Measurements from ENCODE around the gene LPCAT1. TPM values are rescaled to one million over a fixed set of nuclear protein-coding genes. Genes with fewer than 3 reads are reported as not detected.

Gene LPCAT1
- total RNA-seq, 1 donor from 2014 or later: 37.9 TPM

DNA sequence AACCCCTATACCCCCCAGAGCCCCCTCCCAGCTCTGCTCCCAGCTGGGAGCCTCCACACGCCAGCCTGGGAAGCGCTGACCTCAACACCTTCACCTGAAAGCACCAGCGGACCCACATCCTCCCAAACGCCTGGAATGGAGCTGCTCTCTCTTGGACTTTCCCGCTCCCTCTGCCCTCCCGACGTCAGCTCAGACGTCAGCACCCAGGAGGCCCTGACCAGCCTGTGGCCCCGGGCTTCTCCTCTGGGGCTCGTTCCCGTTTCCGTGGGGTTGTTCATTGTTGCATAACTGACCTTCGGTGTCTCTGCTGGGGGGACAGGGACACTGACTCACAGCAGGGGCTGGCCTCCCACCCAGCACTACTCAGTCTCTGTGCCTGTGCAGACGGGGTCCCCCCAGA, 43.5 kb downstream of the LPCAT1 start:
- Mint-ChIP-seq H3K27me3 (ENCODE audit: unreplicated experiment) (no peaks in the 10 kb centered on the region), H3K9me3 (ENCODE audit: unreplicated experiment) (no peaks in the 10 kb centered on the region), H3K36me3 (ENCODE audit: unreplicated experiment) (peaks cover 18% of the 10 kb centered on the region), H3K27ac (ENCODE audit: unreplicated experiment) (no peak overlapping the region), H3K4me3 (ENCODE audit: unreplicated experiment) (no peak overlapping the region), H3K4me1 (ENCODE audit: unreplicated experiment) (no peaks in the 10 kb centered on the region)
- TF ChIP-seq, protein P1, sequence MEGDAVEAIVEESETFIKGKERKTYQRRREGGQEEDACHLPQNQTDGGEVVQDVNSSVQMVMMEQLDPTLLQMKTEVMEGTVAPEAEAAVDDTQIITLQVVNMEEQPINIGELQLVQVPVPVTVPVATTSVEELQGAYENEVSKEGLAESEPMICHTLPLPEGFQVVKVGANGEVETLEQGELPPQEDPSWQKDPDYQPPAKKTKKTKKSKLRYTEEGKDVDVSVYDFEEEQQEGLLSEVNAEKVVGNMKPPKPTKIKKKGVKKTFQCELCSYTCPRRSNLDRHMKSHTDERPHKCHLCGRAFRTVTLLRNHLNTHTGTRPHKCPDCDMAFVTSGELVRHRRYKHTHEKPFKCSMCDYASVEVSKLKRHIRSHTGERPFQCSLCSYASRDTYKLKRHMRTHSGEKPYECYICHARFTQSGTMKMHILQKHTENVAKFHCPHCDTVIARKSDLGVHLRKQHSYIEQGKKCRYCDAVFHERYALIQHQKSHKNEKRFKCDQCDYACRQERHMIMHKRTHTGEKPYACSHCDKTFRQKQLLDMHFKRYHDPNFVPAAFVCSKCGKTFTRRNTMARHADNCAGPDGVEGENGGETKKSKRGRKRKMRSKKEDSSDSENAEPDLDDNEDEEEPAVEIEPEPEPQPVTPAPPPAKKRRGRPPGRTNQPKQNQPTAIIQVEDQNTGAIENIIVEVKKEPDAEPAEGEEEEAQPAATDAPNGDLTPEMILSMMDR (IDR thresholded peaks at IDR 0.05): no peak
- DNase-seq (ENCODE audit: extremely low spot score, unreplicated experiment): no peak

DNA sequence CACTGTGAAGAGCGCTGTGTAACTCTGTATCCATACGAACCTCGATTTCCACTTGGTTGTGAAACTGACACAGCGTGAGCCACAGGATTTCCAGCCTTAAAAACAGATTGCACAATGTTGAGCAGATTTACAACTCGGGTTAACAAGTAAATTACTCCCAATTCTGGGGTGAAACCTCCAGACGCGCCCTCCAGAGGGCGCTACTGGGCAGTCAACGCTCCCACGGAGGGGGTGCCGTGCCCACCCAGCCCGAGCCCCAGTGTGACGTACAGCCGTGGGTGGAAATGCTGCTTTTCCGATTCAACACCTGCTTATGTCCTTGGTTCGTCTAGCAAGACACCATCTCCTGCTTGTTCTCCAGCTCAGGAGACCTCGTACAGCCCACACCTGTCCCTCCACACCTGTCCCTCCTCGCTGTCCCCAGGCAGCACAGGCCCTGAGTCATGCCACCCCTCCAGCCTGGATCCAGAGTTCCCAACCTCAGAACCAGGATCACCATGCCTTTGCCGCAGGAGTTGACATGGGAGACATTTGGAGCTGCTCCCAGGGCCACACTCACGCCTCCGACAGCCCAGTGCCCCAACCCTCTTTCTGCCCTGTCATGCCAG, 44.1 kb downstream of the LPCAT1 start:
- peaks cover 18% of the 10 kb centered on the region for H3K36me3 Mint-ChIP-seq (ENCODE audit: unreplicated experiment)
- no peaks in the 10 kb centered on the region for H3K9me3 Mint-ChIP-seq (ENCODE audit: unreplicated experiment)
- H3K27ac Mint-ChIP-seq (ENCODE audit: unreplicated experiment): no peak overlapping the region
- TF ChIP-seq, protein P1 (IDR thresholded peaks at IDR 0.05): peak; percentile 70
- H3K4me1 Mint-ChIP-seq (ENCODE audit: unreplicated experiment): no peaks in the 10 kb centered on the region
- no peak for DNase-seq (ENCODE audit: extremely low spot score, unreplicated experiment)
- no peaks in the 10 kb centered on the region for H3K27me3 Mint-ChIP-seq (ENCODE audit: unreplicated experiment)
- no peak overlapping the region for H3K4me3 Mint-ChIP-seq (ENCODE audit: unreplicated experiment)

DNA sequence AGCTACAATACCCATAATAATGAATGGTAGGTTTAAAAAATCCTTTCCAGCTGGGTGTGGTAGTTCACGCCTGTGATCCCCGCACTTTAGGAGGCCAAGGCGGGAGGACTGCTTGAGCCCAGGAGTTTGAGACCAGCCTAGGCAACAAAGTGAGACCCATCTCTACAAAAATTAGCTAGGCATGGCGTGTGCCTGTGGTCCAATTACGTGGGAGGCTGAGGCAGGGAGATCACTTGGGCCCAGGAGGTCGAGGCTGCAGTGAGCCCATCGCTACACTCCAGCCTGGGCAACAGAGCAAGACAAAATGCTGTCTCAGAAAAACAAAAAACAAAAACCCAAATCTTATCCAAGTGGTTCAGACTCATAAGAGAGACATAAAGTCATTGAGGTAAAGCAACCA, 44.7 kb downstream of the LPCAT1 start:
- DNase-seq (ENCODE audit: extremely low spot score, unreplicated experiment): no peak
- TF ChIP-seq, protein P1 (IDR thresholded peaks at IDR 0.05): no peak
- Mint-ChIP-seq H3K4me1 (ENCODE audit: unreplicated experiment) (no peaks in the 10 kb centered on the region), H3K4me3 (ENCODE audit: unreplicated experiment) (no peak overlapping the region), H3K27me3 (ENCODE audit: unreplicated experiment) (no peaks in the 10 kb centered on the region), H3K36me3 (ENCODE audit: unreplicated experiment) (peaks cover 20% of the 10 kb centered on the region), H3K9me3 (ENCODE audit: unreplicated experiment) (no peaks in the 10 kb centered on the region), H3K27ac (ENCODE audit: unreplicated experiment) (no peak overlapping the region)

DNA sequence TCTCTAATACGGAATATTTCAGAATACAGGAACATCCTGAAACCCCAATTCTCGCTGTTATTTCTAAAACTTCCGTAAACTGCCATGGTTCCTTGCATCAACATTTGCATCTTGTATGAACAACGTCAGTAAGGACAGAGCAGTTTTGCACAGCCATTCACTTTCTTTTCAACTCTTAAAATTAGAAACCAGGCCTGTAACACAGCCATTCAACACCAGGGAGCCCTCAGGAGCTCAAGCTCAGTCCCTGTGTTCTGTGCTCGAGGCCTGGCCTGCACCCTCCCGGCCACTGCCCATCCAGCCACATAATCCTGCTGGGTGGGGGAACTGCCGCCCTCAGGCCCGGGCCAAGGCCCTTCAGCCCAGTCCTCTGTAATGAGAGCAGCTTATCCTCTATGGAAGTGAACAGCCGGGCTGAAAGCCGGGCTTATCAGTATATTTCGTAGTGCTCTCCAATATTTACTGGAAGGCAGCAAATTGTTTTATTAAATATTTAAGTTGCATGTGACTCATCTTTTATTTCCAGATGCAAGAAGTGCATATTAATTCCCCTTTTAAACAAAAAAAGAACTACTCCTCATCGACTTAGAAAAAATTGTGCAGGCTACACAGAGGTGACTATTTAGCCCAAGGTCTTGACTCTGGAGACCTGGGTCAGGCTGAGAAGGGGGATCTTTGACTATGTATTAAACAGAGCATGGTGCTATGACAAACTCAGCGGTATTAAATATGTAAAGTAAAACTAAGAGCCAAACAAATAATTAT, 45.3 kb downstream of the LPCAT1 start:
- H3K27me3 Mint-ChIP-seq (ENCODE audit: unreplicated experiment): no peaks in the 10 kb centered on the region
- peaks cover 22% of the 10 kb centered on the region for H3K36me3 Mint-ChIP-seq (ENCODE audit: unreplicated experiment)
- no peaks in the 10 kb centered on the region for H3K9me3 Mint-ChIP-seq (ENCODE audit: unreplicated experiment)
- H3K4me1 Mint-ChIP-seq (ENCODE audit: unreplicated experiment): no peaks in the 10 kb centered on the region
- no peak overlapping the region for H3K27ac Mint-ChIP-seq (ENCODE audit: unreplicated experiment)
- H3K4me3 Mint-ChIP-seq (ENCODE audit: unreplicated experiment): no peak overlapping the region
- DNase-seq (ENCODE audit: extremely low spot score, unreplicated experiment): no peak
- TF ChIP-seq, protein P1 (IDR thresholded peaks at IDR 0.05): no peak

DNA sequence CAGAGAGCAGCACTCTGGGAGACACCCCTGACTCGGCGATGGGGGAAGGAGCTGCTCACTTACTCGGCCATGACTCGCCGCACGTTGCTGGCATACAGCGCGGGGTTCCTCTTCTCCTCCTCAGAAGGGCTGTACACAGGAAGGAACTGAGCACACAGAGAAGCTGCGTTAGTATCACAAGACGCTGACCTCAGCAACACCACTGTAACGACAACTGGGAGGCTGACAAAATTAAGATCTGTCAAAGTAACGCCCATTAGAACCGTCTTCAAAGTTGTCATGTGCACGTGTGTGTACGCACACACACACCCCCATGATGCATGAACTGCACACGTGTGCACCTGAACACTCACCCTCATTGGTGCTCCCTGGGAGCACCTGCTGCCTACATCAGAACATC, 46.4 kb downstream of the LPCAT1 start:
- H3K36me3 Mint-ChIP-seq (ENCODE audit: unreplicated experiment): peaks cover 20% of the 10 kb centered on the region
- H3K4me3 Mint-ChIP-seq (ENCODE audit: unreplicated experiment): no peak overlapping the region
- no peaks in the 10 kb centered on the region for H3K27me3 Mint-ChIP-seq (ENCODE audit: unreplicated experiment)
- H3K27ac Mint-ChIP-seq (ENCODE audit: unreplicated experiment): no peak overlapping the region
- DNase-seq (ENCODE audit: extremely low spot score, unreplicated experiment): no peak
- H3K9me3 Mint-ChIP-seq (ENCODE audit: unreplicated experiment): no peaks in the 10 kb centered on the region
- TF ChIP-seq, protein P1 (IDR thresholded peaks at IDR 0.05): no peak
- H3K4me1 Mint-ChIP-seq (ENCODE audit: unreplicated experiment): no peaks in the 10 kb centered on the region
